K562 (cell line): ENCODE results near the gene CCDC137. TPM values are rescaled to one million over a fixed set of nuclear protein-coding genes. Genes with fewer than 3 reads are reported as not detected.
A peak's percentile ranks its signal among the peaks of the same experiment; 100 is the strongest.

Experiments
- BRD4 ChIP-seq: fragments of 200-600 bp; sonication (generic); IDR thresholded peaks from 2 replicates; pipeline ENCODE4 v1.6.1; 2017; ENCODE audit warnings: inconsistent platforms
- EHMT2 ChIP-seq: fragments of 450-650 bp; IDR thresholded peaks from 2 replicates; pipeline ENCODE4 v1.6.1; 2018; ENCODE audit warnings: antibody characterized with exemption
- FOXA1 ChIP-seq: fragments of 450-650 bp; IDR thresholded peaks from 2 replicates; pipeline ENCODE4 v1.6.1; 2016; ENCODE audit warnings: mild to moderate bottlenecking, borderline replicate concordance
- FUS ChIP-seq: fragments of 200-400 bp; formaldehyde crosslinking; optimal IDR thresholded peaks from 2 replicates; pipeline ENCODE3; 2017; ENCODE audit warnings: low read depth, low read length
- HDAC2 ChIP-seq: fragments of 450-650 bp; IDR thresholded peaks from 2 replicates; pipeline ENCODE4 v1.6.1; 2016; ENCODE audit warnings: mild to moderate bottlenecking
- ILK ChIP-seq: fragments of 450-650 bp; IDR thresholded peaks from 2 replicates; pipeline ENCODE4 v1.6.1; 2016; ENCODE audit warnings: missing genetic modification characterization, low read depth, mild to moderate bottlenecking, missing compliant biosample characterization, moderate library complexity, borderline replicate concordance
- L3MBTL2 ChIP-seq: fragments of 450-650 bp; IDR thresholded peaks from 2 replicates; pipeline ENCODE4 v1.6.1; 2016; ENCODE audit warnings: mild to moderate bottlenecking, moderate library complexity
- NUFIP1 ChIP-seq: fragments of 450-650 bp; IDR thresholded peaks from 2 replicates; pipeline ENCODE4 v1.6.1; 2018; ENCODE audit not compliant: partially characterized antibody
- OTX1 ChIP-seq: fragments of 450-650 bp; formaldehyde crosslinking; IDR thresholded peaks from 2 replicates; pipeline ENCODE4 v1.4.0; 2022; ENCODE audit warnings: mild to moderate bottlenecking
- POLR2AphosphoS2 ChIP-seq: IDR thresholded peaks from 2 replicates; pipeline ENCODE4 v1.6.1; 2012; ENCODE audit warnings: low read length, improper control_type of control experiment
- POLR2H ChIP-seq: IDR thresholded peaks from 2 replicates; pipeline ENCODE4 v1.6.1; 2016; ENCODE audit warnings: missing genetic modification characterization, low read depth, mild to moderate bottlenecking, control low read depth, missing compliant biosample characterization, moderate library complexity
- RAD21 ChIP-seq, 2 experiments: fragments of 250-450 bp in 1 of 2; fragments of 450-650 bp in 1 of 2; sonication (Bioruptor Pico) in 1 of 2; formaldehyde crosslinking in 1 of 2; IDR thresholded peaks in 1 of 2; conservative IDR thresholded peaks in 1 of 2; 2 replicates each; pipeline versions ENCODE4 v1.4.0 to v1.8.0; 2020 to 2022; ENCODE audit warnings: mild to moderate bottlenecking in 2 of 2, moderate library complexity in 1 of 2
- RFX7 ChIP-seq: fragments of 250-450 bp; sonication (Bioruptor Pico); IDR thresholded peaks from 2 replicates; pipeline ENCODE4 v1.5.1; 2021; ENCODE audit warnings: mild to moderate bottlenecking
- SAP30 ChIP-seq: fragments of 200-600 bp; sonication (generic); IDR thresholded peaks from 2 replicates; pipeline ENCODE4 v1.6.1; 2012; ENCODE audit warnings: borderline replicate concordance, low read depth, mild to moderate bottlenecking, moderate library complexity, low read length, control low read depth, inconsistent platforms; ENCODE audit not compliant: insufficient read depth, poor library complexity, severe bottlenecking
- SMAD3 ChIP-seq: fragments of 450-650 bp; formaldehyde crosslinking; conservative IDR thresholded peaks from 2 replicates; pipeline ENCODE4 v1.4.0; 2020; ENCODE audit warnings: mild to moderate bottlenecking
- SMARCC2 ChIP-seq: fragments of 450-650 bp; IDR thresholded peaks from 2 replicates; pipeline ENCODE4 v1.6.1; 2017; ENCODE audit warnings: antibody characterized with exemption, moderate library complexity, mild to moderate bottlenecking, low read depth
- SMC3 ChIP-seq: conservative IDR thresholded peaks from 2 replicates; pipeline ENCODE4 v1.6.1; 2011; ENCODE audit warnings: low read depth, low read length, improper control_type of control experiment; ENCODE audit not compliant: insufficient read depth
- TRIM24 ChIP-seq, 2 experiments: fragments of 450-650 bp; IDR thresholded peaks; 2 replicates each; pipeline ENCODE4 v1.6.1; 2016
- UBTF ChIP-seq, 2 experiments: IDR thresholded peaks; 2 replicates each; pipeline ENCODE4 v1.6.1; 2012; ENCODE audit warnings: improper control_type of control experiment in 2 of 2, low read depth in 2 of 2, low read length in 2 of 2, borderline replicate concordance in 1 of 2
- YY1 ChIP-seq, 3 experiments: IDR thresholded peaks; 2 replicates each; pipeline ENCODE4 v1.6.1; 2011; ENCODE audit warnings: low read length in 2 of 3, mild to moderate bottlenecking in 2 of 3, moderate library complexity in 2 of 3, borderline replicate concordance in 1 of 3, control low read depth in 1 of 3, low read depth in 1 of 3; ENCODE audit not compliant: insufficient read depth in 3 of 3, insufficient replicate concordance in 2 of 3, control insufficient read depth in 1 of 3, insufficient read length in 1 of 3; ENCODE audit errors: extremely low read depth in 1 of 3
- ZFP30 ChIP-seq: fragments of 250-450 bp; sonication (Bioruptor Pico); IDR thresholded peaks from 2 replicates; pipeline ENCODE4 v1.8.0; 2022; ENCODE audit warnings: moderate library complexity, mild to moderate bottlenecking, inconsistent platforms, borderline replicate concordance
- ZNF24 ChIP-seq: fragments of 450-650 bp; IDR thresholded peaks from 2 replicates; pipeline ENCODE4 v1.6.1; 2016
- ZNF507 ChIP-seq: conservative IDR thresholded peaks from 2 replicates; pipeline ENCODE4 v1.6.1; 2017; ENCODE audit warnings: missing genetic modification characterization, missing compliant biosample characterization
- polyA plus RNA-seq, 8 experiments: library from polyadenylated mRNA; depleted of rRNA in 4 of 8; stranded (reverse) in 5 of 8; unstranded in 3 of 8; fragments of >200 nt; fragmentation: Nextera tagmentation in 2 of 8; fragmentation: Illumina TruSeq in 1 of 8; extraction: Ambion mirVana in 2 of 8; extraction: Trizol in 1 of 8; gene quantifications; 2 replicates each; pipeline versions ENCODE4 v1.2.1 to v1.2.3, GENCODE V29; 2011 to 2014; ENCODE audit warnings: inconsistent platforms in 1 of 8, missing spikeins in 1 of 8
- total RNA-seq, 7 experiments: library from RNA; depleted of rRNA in 6 of 7; stranded (reverse); fragments of >200 nt in 6 of 7; fragmentation: Illumina TruSeq in 2 of 7; extraction: Trizol in 2 of 7; gene quantifications; 2 replicates each; pipeline versions ENCODE4 v1.2.1 to v1.2.3, GENCODE V29; 2011 to 2021; ENCODE audit warnings: low replicate concordance in 1 of 7
- TF ChIP-seq, protein P1 (sequence below): conservative IDR thresholded peaks from 2 replicates; pipeline ENCODE4 v1.6.1; 2011; ENCODE audit warnings: low read depth, mild to moderate bottlenecking, low read length; ENCODE audit not compliant: control insufficient read depth
- TF ChIP-seq, protein P2 (sequence below): fragments of 450-650 bp; formaldehyde crosslinking; IDR thresholded peaks from 2 replicates; pipeline ENCODE4 v1.4.0; 2020; ENCODE audit warnings: mild to moderate bottlenecking, moderate library complexity

The CCDC137 gene
- total and polyA plus RNA-seq, 9 of the 15 experiments (the other 6 are each of a cell fraction or from before 2014, with no cell fraction given): 2.3 to 68.1 (median 38.3) TPM

DNA sequence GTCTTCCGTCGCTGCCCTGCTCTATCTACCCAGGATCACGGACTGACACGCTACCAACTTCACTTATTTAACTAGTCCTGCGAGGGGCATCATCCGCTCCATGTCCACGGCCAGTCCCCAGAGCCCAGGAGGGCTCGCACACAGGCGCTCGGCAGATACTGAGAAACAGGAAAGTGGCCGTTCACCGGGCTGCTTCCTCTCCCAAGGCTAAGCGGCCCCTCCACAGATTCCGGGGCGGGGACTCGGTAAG is 520 bp upstream of the CCDC137 start (continued):
- TF ChIP-seq OTX1 (no peak), EHMT2 (no peak), ZNF507 (tag) (no peak), FUS (no peak), POLR2H (no peak), YY1 (IDR thresholded peaks at IDR 0.05; ENCODE audit: borderline replicate concordance in 1 of 3, control insufficient read depth in 1 of 3, extremely low read depth in 1 of 3, insufficient read depth in 3 of 3, insufficient read length in 1 of 3, insufficient replicate concordance in 2 of 3, low read depth in 1 of 3, low read length in 2 of 3) (no peak), ZFP30 (CRISPR knock-in tag) (no peak), NUFIP1 (no peak), SMARCC2 (no peak), RAD21 (CRISPR knock-in tag; conservative IDR thresholded peaks at IDR 0.05 in 1 of 2, IDR thresholded peaks at IDR 0.05 in 1 of 2) (no peak), UBTF (IDR thresholded peaks at IDR 0.05; ENCODE audit: borderline replicate concordance in 1 of 2, low read depth in 2 of 2, low read length in 2 of 2) (peak in 1 of 2 experiments; percentile 3; a peak in 1 of 4 replicates), FOXA1 (no peak), BRD4 (no peak), HDAC2 (no peak), SMAD3 (CRISPR knock-in tag) (no peak), ZNF24 (no peak), SAP30 (peak; percentile 53), POLR2AphosphoS2 (no peak), RFX7 (CRISPR knock-in tag) (no peak), TRIM24 (IDR thresholded peaks at IDR 0.05) (no peak), ILK (tag) (no peak), SMC3 (no peak), L3MBTL2 (no peak)
- TF ChIP-seq, protein P1, sequence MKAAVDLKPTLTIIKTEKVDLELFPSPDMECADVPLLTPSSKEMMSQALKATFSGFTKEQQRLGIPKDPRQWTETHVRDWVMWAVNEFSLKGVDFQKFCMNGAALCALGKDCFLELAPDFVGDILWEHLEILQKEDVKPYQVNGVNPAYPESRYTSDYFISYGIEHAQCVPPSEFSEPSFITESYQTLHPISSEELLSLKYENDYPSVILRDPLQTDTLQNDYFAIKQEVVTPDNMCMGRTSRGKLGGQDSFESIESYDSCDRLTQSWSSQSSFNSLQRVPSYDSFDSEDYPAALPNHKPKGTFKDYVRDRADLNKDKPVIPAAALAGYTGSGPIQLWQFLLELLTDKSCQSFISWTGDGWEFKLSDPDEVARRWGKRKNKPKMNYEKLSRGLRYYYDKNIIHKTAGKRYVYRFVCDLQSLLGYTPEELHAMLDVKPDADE: no peak
- TF ChIP-seq, protein P2, sequence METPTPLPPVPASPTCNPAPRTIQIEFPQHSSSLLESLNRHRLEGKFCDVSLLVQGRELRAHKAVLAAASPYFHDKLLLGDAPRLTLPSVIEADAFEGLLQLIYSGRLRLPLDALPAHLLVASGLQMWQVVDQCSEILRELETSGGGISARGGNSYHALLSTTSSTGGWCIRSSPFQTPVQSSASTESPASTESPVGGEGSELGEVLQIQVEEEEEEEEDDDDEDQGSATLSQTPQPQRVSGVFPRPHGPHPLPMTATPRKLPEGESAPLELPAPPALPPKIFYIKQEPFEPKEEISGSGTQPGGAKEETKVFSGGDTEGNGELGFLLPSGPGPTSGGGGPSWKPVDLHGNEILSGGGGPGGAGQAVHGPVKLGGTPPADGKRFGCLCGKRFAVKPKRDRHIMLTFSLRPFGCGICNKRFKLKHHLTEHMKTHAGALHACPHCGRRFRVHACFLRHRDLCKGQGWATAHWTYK (CRISPR knock-in tag): no peak
